Measurements from ENCODE around the gene CYP8B1.

DNA sequence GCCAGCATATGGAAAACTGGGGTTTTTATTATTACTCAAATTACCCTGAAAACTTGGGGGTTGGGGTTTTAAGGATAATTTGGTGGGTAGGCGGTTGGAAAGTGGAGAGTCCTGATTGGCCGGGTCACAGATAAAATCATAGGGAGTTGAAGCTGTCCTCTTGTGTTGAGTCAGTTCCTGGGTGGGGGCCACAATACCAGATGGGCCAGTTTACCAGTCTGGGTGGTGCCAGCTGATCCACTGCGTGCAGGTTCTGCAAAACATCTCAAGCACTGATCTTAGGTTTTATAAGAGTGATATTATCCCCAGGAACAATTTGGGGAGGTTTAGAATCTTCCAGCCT, 25.4 kb upstream of the CYP8B1 start:
- no peak for TF ChIP-seq EZH2 (IDR thresholded peaks at IDR 0.05)
- TF ChIP-seq POLR2AphosphoS5 (IDR thresholded peaks at IDR 0.05; ENCODE audit: borderline replicate concordance, low read depth, low read length) = no peak

All from SK-N-MC (cell line).